Urothelium cell line (cell line): ENCODE measurements around the gene RAB32.
A peak's percentile ranks its signal among the peaks of the same experiment; 100 is the strongest.
"Not testable (repeated sequence)": the region's sequence is repeated elsewhere in the genome, so short reads cannot be mapped to it uniquely, and the experiment has no call there.

Source experiments
- DNase-seq: peaks from one replicate; pipeline ENCODE4 v3.0.0; 2011; ENCODE audit warnings: low spot score, mixed read lengths
- FAIRE-seq: peaks from 2 replicates; lab custom pipeline; 2011; peaks lifted over from hg19 to GRCh38; lab: Jason Lieb, UNC

Gene RAB32

GRCh38 chr6:146543211-146543939 is at the start of gene RAB32:
Gene RAB32, plus strand, starts transcription at chr6:146543833. Its CDS starts 39 bp downstream, at chr6:146543872.
- DNase-seq: peak; percentile 88
- FAIRE-seq: no peak

DNA sequence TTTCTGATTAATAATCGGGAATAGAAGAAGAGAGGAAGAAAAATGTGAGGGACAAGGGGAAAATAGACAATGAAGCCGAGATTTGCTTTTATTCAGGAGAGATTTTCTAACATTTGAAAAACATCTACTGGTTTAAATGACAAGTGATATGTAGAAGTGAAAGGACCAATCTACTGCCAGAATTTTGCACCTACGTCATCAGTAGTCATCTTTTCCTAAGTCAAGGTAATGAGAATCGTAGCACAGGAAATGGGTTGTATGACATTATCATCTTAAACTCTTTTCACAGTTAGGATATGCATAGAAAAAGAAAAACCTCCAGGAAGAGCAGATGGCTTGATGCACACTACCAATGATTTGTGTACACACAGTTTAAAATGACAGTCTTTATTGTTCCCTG is 45.3 kb upstream of the RAB32 start:
- no peak for FAIRE-seq
- no peak for DNase-seq

- FAIRE-seq (no peak), DNase-seq (no peak)
Measured at GRCh38 chr6:146503096-146503495, 40.5 kb upstream of the RAB32 start.

DNA sequence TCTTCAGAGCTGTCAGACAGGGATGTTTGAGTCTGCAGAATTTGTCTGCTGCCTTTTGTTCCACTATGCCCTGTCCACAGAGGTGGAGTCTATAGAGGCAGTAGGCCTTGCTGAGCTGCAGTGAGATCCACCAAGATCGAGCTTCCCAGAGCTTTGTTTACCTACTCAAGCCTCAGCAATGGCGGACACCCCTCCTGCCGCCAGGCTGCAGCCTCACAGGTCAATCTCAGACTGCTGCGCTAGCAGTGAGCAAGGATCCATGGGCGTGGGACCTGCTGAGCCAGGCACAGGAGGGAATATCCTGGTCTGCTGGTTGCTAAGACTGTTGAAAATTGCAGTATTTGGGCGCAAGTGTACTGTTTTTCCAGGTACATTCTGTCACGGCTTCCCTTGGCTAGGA is 28.4 kb upstream of the RAB32 start:
- DNase-seq (no peak), FAIRE-seq (no peak)

DNA sequence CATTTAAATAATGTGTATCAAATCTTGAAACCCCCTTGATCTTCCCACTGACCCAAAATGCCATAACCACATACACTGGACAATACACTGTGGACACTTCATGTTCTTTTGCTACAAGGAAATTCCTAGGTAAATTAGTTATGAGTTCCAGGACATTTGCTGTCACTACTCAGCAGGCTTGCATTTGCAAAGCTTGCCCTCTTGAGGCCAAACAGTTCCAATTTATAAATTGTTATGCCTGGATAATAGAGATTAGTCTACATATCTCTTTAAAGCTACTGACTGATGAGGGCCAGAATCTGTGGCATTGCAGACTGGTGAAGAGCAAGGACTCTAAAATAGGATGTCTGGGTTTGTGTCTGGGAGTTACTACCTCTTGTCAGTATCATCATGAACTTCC is 17.4 kb upstream of the RAB32 start:
- DNase-seq (no peak), FAIRE-seq (no peak)

DNA sequence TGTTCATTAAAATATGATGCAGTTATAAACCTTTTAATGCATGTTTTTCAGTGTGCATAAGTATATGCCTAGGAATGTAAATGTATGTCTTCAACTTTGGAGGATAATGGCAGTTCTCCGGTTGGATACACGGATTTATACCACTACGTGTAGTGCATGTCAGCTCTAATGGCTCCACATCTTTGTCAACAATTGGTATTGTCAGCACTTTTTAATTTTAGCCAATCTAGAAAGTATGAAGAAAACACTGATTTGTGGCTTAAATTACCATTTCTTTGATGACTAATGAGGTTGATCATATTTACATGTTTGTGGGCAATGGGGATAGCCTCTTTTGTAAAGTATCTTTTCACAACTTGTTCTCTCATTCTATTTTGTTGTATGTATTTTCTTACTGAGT is 10.9 kb upstream of the RAB32 start:
- FAIRE-seq: no peak
- no peak for DNase-seq

- no peak for DNase-seq
- FAIRE-seq: no peak
Measured at GRCh38 chr6:146542881-146543210, 787 bp upstream of the RAB32 start.

- peak; percentile 23 for DNase-seq
- no peak for FAIRE-seq
Measured at GRCh38 chr6:146543940-146544615, 445 bp downstream of the RAB32 start.

GRCh38 chr6:146544616-146545182 is 1.1 kb downstream of the RAB32 start:
- DNase-seq (peak; percentile 7), FAIRE-seq (no peak)

DNA sequence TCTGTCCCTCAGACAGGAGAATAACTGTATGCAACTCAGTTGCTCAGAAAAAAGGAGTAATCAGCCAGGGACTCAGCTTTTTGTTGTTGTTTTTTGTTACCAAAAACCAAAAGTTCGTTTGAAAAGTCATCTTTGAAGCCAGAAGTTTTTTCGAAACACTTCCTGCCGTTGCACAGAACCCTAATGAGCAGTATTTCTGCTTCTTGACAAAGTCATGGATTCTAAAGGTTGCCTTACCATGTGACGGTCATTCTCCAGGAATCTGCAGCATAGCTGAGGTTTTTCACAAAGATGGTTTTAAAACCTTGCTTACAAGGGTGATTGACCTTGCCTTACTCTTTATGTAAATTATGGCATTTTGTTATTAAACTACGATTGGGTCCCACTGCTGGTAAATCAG is 1.9 kb downstream of the RAB32 start:
- DNase-seq: peak; percentile 4
- no peak for FAIRE-seq

- DNase-seq: peak; percentile 41
- no peak for FAIRE-seq
Measured at GRCh38 chr6:146546443-146547043, 2.9 kb downstream of the RAB32 start.

DNA sequence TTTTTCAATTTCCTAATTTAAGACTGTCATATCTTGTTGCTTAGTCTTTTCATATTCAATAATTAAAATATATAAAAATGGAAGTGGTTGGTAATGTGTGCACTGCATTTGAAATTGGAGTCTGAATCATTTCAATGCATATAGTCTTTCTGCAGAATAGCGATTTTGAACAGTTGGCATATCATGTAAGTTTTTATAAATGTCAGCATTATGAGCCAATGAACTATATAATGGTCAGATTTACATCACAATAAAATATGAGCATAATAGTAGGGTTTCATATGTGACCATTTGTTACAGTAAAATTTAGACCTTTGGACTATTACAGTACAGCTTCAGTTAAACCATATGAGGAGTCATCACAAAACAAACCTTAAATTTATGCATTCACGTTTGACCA is 4.3 kb downstream of the RAB32 start:
- FAIRE-seq (no peak), DNase-seq (no peak)

DNA sequence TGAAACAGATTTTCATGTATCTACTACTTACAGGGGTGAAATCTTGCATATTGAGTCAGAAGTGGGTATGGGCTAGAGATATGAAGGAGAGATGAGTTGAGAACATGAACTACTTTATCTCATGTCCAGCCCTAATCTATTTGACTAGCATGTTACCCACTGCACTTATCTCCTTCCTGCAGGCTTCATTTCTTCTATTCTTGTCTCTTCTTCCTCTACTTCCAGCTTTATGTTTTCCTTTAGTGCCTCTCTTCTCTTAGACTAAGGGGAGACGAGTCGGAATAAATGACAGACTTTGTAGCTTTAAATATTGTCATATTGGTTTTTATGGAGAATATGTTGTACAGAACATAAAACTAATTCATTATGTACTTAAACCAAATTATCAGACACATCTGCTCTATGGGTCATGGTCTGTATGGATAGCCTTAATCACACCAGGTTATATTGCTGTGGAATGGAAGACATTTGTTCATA is 5.3 kb downstream of the RAB32 start:
- DNase-seq (no peak), FAIRE-seq (no peak)

DNA sequence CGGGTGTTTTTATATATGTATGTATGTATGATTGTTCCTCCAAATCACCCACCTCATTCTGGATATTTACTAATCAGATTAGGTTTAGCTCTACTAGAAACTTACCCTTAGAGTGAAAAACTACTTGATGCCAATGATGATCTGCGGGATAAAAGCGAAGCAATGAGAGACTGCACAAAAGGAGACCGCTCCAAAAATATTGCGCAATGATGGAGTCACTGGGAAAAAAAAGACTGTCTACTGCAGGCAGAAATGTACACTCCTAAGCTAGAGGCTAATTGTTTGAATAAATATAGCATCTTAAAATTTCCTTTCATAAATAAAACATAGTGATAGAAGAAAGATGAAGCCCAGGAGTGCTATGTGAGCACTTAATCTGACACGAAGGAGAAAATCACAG is 7.3 kb downstream of the RAB32 start:
- FAIRE-seq (no peak), DNase-seq (no peak)

DNA sequence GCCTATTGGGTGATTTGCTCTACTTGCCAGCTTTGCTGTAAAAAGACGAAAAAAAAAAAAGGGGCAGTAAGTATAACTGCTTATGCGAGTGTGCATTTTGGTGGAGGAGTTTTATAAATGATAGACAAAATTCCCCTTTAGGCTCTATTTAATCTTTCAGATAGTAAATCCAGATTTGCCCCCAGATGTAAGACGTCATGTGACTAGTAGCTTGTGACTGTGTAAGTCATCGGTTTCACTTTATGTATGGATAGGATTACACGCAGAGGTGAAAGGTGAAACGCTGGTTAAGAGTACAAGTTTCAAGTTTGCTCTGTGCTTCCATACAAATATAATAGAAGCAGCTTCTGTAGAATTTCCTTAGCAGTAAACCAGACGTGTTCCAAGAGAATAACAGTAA is 7.9 kb downstream of the RAB32 start:
- FAIRE-seq (no peak), DNase-seq (no peak)

GRCh38 chr6:146553377-146554135 is 9.9 kb downstream of the RAB32 start:
- FAIRE-seq: no peak
- no peak for DNase-seq

- FAIRE-seq: no peak
Measured at GRCh38 chr6:146560607-146561006, 17.0 kb downstream of the RAB32 start.

GRCh38 chr6:146566661-146567060 is 23.0 kb downstream of the RAB32 start:
- not testable (repeated sequence) for FAIRE-seq

More at GRCh38 chr6:146560607-146561006, 17.0 kb downstream of the RAB32 start:
- DNase-seq: no peak

DNA sequence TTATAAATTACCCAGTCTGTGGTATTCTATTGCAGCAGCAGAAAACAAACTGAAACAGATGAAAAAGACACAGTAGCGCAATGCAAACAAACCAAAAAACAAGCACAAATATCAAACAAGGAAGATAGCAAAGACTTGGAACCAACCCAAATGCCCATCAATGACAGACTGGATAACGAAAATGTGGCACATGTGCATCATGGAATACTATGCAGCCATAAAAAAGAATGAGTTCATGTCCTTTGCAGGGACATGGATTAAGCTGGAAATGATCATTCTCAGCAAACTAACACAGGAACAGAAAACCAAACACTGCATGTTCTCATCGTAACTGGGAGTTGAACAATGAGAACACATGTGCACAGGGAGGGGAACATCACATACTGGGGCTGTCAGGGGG is 25.0 kb downstream of the RAB32 start:
- FAIRE-seq: not testable (repeated sequence)

More at GRCh38 chr6:146566661-146567060, 23.0 kb downstream of the RAB32 start:
- DNase-seq: not testable (repeated sequence)

DNA sequence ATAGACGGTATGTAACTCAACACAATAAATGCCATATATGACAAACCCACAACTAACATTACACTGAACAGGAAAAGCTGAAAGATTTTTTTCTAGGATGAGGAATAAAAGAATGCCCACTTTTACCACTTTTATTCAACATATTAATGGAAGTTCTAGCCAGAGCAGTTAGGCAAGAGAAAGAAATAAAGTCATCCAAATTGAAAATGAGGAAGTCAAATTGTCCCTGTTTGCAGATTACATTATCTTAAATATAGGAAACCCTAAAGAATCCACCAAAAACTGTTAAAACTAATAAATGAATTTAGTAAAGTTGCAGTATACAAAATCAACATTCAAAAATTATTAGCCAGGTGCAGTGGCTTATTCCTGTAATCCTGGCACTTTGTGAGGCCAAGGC is 30.6 kb downstream of the RAB32 start:
- no peak for DNase-seq
- FAIRE-seq: no peak

More for the DNA sequence above, 25.0 kb downstream of the RAB32 start:
- not testable (repeated sequence) for DNase-seq

DNA sequence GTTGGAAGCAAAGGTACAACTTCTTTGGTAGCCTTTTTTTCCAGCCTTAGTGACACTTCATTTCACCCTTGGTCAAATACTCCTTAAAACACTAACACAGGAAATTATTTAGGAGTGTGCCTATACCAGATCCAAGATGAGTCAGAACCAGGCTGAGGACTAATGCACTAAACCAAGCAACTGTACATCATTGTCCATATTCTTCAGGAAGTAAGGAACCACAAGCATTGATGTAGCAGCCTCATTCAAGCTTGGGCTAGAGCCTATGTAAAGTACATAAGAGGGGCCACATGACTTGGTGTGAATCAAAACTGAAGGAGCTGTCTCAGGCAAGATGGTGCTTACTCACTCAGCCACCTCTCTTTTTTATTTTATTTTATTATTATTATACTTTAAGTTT is 34.4 kb downstream of the RAB32 start:
- DNase-seq (no peak), FAIRE-seq (no peak)
